SH-SY5Y (cell line): Measurements from ENCODE around the gene LRRTM2.

Source experiments
- GATA2 ChIP-seq: IDR thresholded peaks from 2 replicates; pipeline ENCODE4 v1.6.1; 2011; ENCODE audit warnings: mild to moderate bottlenecking, low read depth, low read length
- GATA3 ChIP-seq: IDR thresholded peaks from 2 replicates; pipeline ENCODE4 v1.6.1; 2011; ENCODE audit warnings: low read depth, mild to moderate bottlenecking, low read length, moderate library complexity

- TF ChIP-seq GATA2 (no peak), GATA3 (no peak)
These were observed 25.3 kb downstream of the LRRTM2 start for GRCh38 chr5:138849882-138850281.
